ENCODE measurements around the gene TRANK1.

DNA sequence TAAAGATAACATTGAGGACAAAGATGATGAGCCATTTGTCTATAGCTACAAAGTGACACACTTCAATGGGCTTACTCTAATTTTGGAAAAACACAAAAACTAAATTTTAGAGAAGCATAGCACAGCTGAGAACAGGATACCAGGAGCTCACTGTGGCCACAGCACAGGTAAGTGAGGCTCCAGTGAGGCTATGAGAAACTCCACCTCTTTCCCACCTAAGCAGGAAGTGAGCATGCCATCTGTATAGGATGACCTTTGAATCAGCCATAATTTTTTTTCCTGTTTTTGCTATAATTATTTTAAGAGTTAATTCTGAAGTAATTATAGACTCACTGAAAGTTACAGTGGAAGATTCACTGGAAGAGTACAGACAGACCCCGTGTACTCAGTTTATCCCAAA is 98.4 kb downstream of the TRANK1 start:
- TF ChIP-seq, protein P1, sequence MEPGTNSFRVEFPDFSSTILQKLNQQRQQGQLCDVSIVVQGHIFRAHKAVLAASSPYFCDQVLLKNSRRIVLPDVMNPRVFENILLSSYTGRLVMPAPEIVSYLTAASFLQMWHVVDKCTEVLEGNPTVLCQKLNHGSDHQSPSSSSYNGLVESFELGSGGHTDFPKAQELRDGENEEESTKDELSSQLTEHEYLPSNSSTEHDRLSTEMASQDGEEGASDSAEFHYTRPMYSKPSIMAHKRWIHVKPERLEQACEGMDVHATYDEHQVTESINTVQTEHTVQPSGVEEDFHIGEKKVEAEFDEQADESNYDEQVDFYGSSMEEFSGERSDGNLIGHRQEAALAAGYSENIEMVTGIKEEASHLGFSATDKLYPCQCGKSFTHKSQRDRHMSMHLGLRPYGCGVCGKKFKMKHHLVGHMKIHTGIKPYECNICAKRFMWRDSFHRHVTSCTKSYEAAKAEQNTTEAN (CRISPR knock-in tag; IDR thresholded peaks at IDR 0.05) = no peak
- TF ChIP-seq, protein P2, sequence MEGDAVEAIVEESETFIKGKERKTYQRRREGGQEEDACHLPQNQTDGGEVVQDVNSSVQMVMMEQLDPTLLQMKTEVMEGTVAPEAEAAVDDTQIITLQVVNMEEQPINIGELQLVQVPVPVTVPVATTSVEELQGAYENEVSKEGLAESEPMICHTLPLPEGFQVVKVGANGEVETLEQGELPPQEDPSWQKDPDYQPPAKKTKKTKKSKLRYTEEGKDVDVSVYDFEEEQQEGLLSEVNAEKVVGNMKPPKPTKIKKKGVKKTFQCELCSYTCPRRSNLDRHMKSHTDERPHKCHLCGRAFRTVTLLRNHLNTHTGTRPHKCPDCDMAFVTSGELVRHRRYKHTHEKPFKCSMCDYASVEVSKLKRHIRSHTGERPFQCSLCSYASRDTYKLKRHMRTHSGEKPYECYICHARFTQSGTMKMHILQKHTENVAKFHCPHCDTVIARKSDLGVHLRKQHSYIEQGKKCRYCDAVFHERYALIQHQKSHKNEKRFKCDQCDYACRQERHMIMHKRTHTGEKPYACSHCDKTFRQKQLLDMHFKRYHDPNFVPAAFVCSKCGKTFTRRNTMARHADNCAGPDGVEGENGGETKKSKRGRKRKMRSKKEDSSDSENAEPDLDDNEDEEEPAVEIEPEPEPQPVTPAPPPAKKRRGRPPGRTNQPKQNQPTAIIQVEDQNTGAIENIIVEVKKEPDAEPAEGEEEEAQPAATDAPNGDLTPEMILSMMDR (IDR thresholded peaks at IDR 0.05) = no peak
- TF ChIP-seq SMAD3 (CRISPR knock-in tag; IDR thresholded peaks at IDR 0.05; ENCODE audit: borderline replicate concordance) (no peak), ESRRA (CRISPR knock-in tag; IDR thresholded peaks at IDR 0.05; ENCODE audit: borderline replicate concordance) (no peak), ELF4 (CRISPR knock-in tag; IDR thresholded peaks at IDR 0.05; ENCODE audit: low read depth) (no peak), NR2C2 (CRISPR knock-in tag; IDR thresholded peaks at IDR 0.05) (no peak), RORB (CRISPR knock-in tag; IDR thresholded peaks at IDR 0.05) (no peak), TEAD4 (CRISPR knock-in tag; IDR thresholded peaks at IDR 0.05) (no peak)
- TF ChIP-seq, protein P3, sequence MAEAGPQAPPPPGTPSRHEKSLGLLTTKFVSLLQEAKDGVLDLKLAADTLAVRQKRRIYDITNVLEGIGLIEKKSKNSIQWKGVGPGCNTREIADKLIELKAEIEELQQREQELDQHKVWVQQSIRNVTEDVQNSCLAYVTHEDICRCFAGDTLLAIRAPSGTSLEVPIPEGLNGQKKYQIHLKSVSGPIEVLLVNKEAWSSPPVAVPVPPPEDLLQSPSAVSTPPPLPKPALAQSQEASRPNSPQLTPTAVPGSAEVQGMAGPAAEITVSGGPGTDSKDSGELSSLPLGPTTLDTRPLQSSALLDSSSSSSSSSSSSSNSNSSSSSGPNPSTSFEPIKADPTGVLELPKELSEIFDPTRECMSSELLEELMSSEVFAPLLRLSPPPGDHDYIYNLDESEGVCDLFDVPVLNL (CRISPR knock-in tag; IDR thresholded peaks at IDR 0.05; ENCODE audit: borderline replicate concordance, low read depth) = no peak
- TF ChIP-seq, protein P4, sequence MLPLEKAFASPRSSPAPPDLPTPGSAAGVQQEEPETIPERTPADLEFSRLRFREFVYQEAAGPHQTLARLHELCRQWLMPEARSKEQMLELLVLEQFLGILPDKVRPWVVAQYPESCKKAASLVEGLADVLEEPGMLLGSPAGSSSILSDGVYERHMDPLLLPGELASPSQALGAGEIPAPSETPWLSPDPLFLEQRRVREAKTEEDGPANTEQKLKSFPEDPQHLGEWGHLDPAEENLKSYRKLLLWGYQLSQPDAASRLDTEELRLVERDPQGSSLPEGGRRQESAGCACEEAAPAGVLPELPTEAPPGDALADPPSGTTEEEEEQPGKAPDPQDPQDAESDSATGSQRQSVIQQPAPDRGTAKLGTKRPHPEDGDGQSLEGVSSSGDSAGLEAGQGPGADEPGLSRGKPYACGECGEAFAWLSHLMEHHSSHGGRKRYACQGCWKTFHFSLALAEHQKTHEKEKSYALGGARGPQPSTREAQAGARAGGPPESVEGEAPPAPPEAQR (CRISPR knock-in tag; IDR thresholded peaks at IDR 0.05) = no peak
- TF ChIP-seq, protein P5, sequence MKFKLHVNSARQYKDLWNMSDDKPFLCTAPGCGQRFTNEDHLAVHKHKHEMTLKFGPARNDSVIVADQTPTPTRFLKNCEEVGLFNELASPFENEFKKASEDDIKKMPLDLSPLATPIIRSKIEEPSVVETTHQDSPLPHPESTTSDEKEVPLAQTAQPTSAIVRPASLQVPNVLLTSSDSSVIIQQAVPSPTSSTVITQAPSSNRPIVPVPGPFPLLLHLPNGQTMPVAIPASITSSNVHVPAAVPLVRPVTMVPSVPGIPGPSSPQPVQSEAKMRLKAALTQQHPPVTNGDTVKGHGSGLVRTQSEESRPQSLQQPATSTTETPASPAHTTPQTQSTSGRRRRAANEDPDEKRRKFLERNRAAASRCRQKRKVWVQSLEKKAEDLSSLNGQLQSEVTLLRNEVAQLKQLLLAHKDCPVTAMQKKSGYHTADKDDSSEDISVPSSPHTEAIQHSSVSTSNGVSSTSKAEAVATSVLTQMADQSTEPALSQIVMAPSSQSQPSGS (CRISPR knock-in tag; IDR thresholded peaks at IDR 0.05; ENCODE audit: borderline replicate concordance, low read depth) = no peak
- TF ChIP-seq, protein P6, sequence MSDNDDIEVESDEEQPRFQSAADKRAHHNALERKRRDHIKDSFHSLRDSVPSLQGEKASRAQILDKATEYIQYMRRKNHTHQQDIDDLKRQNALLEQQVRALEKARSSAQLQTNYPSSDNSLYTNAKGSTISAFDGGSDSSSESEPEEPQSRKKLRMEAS (CRISPR knock-in tag; IDR thresholded peaks at IDR 0.05) = no peak

Data from WTC11 (cell line).